Neural crest cell (in vitro differentiated cells): Measurements from ENCODE around the gene COL15A1. TPM values are rescaled to one million over a fixed set of nuclear protein-coding genes. Genes with fewer than 3 reads are reported as not detected.

Source experiments
- DNase-seq: peaks from one replicate; pipeline ENCODE4 v3.0.0; 2021; ENCODE audit warnings: low read depth, mixed read lengths, low spot score
- H3K27ac Mint-ChIP-seq: one replicate; pipeline ENCODE4 v1.8.0; 2021; ENCODE audit warnings: mild to moderate bottlenecking, mixed read lengths; ENCODE audit not compliant: unreplicated experiment
- H3K27me3 Mint-ChIP-seq: 2 replicates; pipeline ENCODE4 v1.8.0; 2021; ENCODE audit warnings: low read depth, mild to moderate bottlenecking, mixed read lengths
- H3K36me3 Mint-ChIP-seq: 2 replicates; pipeline ENCODE4 v1.8.0; 2021; ENCODE audit warnings: low read depth, mild to moderate bottlenecking, mixed read lengths
- H3K4me1 Mint-ChIP-seq: 2 replicates; pipeline ENCODE4 v1.8.0; 2021; ENCODE audit warnings: mixed read lengths
- H3K4me3 Mint-ChIP-seq: one replicate; pipeline ENCODE4 v1.8.0; 2021; ENCODE audit warnings: mild to moderate bottlenecking, mixed read lengths
- H3K9me3 Mint-ChIP-seq: 2 replicates; pipeline ENCODE4 v1.8.0; 2021; ENCODE audit warnings: mixed read lengths
- CTCF ChIP-seq: fragments of 200-600 bp; sonication (generic); conservative IDR thresholded peaks from 2 replicates; pipeline ENCODE4 v1.5.0; 2021; ENCODE audit warnings: antibody characterized with exemption, mild to moderate bottlenecking
- total RNA-seq: library from RNA; stranded (reverse); gene quantifications from 2 replicates; pipeline ENCODE4 v1.2.1, GENCODE V29; 2021

The COL15A1 gene
- total RNA-seq, 1 donor from 2014 or later = 0.33 TPM

- DNase-seq = no peak
- TF ChIP-seq CTCF = no peak
- H3K27me3 Mint-ChIP-seq = peaks cover 2% of the 10 kb centered on the region
- no peaks in the 10 kb centered on the region for H3K4me1 Mint-ChIP-seq
- peaks cover 2% of the 10 kb centered on the region for H3K9me3 Mint-ChIP-seq
- H3K4me3 Mint-ChIP-seq = no peak overlapping the region
- H3K27ac Mint-ChIP-seq = peak overlapping the region; percentile 67
- peaks cover 2% of the 10 kb centered on the region for H3K36me3 Mint-ChIP-seq
Observed at GRCh38 chr9:99019510-99020331, 76.0 kb downstream of the COL15A1 start.

DNA sequence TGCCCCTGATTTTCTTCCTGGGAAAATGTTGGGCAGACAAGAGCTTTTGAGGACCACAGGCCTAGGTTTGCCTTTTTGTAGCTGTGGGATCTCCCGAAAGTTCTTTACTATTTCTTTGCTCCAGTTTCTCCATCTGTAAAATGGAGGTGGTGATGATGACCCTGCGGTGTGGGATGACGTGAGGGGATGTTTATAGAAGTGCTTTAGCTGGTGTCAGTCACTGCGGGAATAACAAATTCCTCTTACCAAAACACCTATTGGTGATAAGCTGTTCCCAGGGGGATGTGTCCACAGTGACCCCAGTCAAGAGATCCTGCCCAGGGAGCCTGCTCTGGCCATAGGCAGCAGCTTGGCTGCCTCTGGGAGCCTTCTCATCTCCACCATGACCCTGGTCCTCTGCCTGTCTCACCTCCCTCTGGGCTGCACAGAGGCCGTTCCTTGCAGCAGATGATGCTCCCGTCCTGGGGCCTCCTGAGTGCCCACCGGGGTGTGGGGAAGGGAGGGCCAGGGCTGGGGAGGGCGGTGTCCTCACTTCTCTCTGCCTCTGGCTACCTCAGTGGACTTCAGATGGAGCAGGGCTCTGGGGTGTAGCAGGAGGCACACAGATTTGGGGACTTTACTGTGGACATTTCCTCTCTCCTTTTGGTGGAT lies 77.2 kb downstream of the COL15A1 start:
- no peak overlapping the region for H3K4me3 Mint-ChIP-seq
- peaks cover 2% of the 10 kb centered on the region for H3K27me3 Mint-ChIP-seq
- no peak overlapping the region for H3K27ac Mint-ChIP-seq
- DNase-seq = no peak
- no peak for TF ChIP-seq CTCF
- no peaks in the 10 kb centered on the region for H3K4me1 Mint-ChIP-seq
- H3K9me3 Mint-ChIP-seq = peaks cover 2% of the 10 kb centered on the region
- H3K36me3 Mint-ChIP-seq = peaks cover 2% of the 10 kb centered on the region

- Mint-ChIP-seq H3K9me3 (peaks cover 2% of the 10 kb centered on the region), H3K27ac (no peak overlapping the region), H3K36me3 (peaks cover 2% of the 10 kb centered on the region), H3K27me3 (peaks cover 2% of the 10 kb centered on the region), H3K4me3 (no peak overlapping the region), H3K4me1 (no peaks in the 10 kb centered on the region)
- TF ChIP-seq CTCF = no peak
- no peak for DNase-seq
Observed at GRCh38 chr9:99021512-99021911, 77.8 kb downstream of the COL15A1 start.

DNA sequence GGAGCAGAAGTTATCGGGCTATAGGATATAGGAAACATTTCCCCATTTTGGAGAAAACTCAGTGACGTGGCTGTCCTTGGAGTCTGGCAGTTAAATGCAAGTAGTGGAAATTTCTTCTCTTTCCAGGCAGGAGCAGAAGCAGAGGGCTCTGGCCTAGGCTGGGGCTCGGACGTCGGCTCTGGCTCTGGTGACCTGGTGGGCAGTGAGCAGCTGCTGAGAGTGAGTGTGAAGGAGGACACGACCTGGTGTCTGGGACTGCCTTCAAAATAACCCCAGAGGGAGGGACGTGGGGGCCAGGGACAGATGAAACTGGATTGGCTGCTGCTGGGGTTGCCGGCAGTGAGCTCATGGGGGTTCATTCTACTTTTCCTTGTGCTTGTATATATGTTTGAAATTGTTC lies 79.5 kb downstream of the COL15A1 start:
- Mint-ChIP-seq H3K27me3 (peaks cover under 1% of the 10 kb centered on the region), H3K9me3 (peaks cover 2% of the 10 kb centered on the region), H3K27ac (peak overlapping the region; percentile 67), H3K4me1 (no peaks in the 10 kb centered on the region), H3K4me3 (no peak overlapping the region), H3K36me3 (peaks cover 2% of the 10 kb centered on the region)
- no peak for DNase-seq
- TF ChIP-seq CTCF = no peak

DNA sequence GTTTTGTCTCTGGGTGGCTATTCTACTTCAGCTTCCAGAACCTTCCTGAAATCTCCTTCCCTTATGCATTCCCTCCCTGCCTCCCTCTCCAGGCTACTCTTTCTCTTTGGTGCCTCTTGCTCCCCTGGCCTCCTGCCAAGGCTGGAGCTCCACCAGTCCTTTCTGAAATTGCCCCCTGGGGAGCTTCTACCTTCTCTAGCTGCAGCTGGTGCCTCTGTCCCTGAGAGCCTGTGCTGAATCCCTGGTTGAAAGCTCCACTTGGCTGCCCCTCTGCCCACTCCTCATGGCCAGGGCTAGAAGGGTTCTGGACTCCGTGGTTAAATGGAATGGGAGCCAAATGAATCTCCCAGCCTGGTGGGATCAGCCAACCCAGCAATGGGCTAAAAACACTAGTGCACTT lies 80.1 kb downstream of the COL15A1 start:
- Mint-ChIP-seq H3K27ac (no peak overlapping the region), H3K36me3 (peaks cover 2% of the 10 kb centered on the region)
- DNase-seq = no peak

More for the DNA sequence above, 80.1 kb downstream of the COL15A1 start:
- no peaks in the 10 kb centered on the region for H3K27me3 Mint-ChIP-seq
- no peaks in the 10 kb centered on the region for H3K4me1 Mint-ChIP-seq
- H3K9me3 Mint-ChIP-seq = peaks cover 2% of the 10 kb centered on the region
- no peak for TF ChIP-seq CTCF
- no peak overlapping the region for H3K4me3 Mint-ChIP-seq
